PC-3 (cell line): ENCODE measurements around the gene MED12L. TPM values are rescaled to one million over a fixed set of nuclear protein-coding genes. Genes with fewer than 3 reads are reported as not detected.
A peak's percentile ranks its signal among the peaks of the same experiment; 100 is the strongest.

Source experiments
- ATAC-seq: fragments of 200-7000 bp; cut with Tn5 transposase; 2 replicates; pipeline ENCODE4 v1.9.1; 2020; ENCODE audit warnings: mild to moderate bottlenecking, moderate library complexity
- BruUV-seq: library from RNA; stranded (reverse); fragments of 400-500 nt; replicated peaks from 2 replicates; lab custom pipeline; 2021; lab: Mats Ljungman, UMichigan
- CTCF ChIA-PET: fragments of 300-600 bp; sonication (Branson Sonifier 250); formaldehyde crosslinking; loops from one replicate; lab custom pipeline; 2022; ENCODE audit warnings: antibody characterized with exemption; lab: Charles Lee
- POLR2A ChIA-PET: fragments of 300-600 bp; sonication (Branson Sonifier 250); formaldehyde crosslinking; loops from one replicate; lab custom pipeline; 2022; ENCODE audit warnings: antibody characterized with exemption; ENCODE audit not compliant: unreplicated experiment; lab: Charles Lee
- DNase-seq: peaks from one replicate; pipeline ENCODE4 v3.0.0-alpha.2; 2015
- H2AFZ ChIP-seq: fragments of 300-600 bp; sonication (generic); 2 replicates; pipeline ENCODE4 v1.6.0; 2016; ENCODE audit warnings: antibody characterized with exemption, low read length
- H3F3A ChIP-seq: fragments of 300-600 bp; sonication (generic); one replicate; pipeline ENCODE4 v1.6.0; 2017; ENCODE audit warnings: antibody characterized with exemption, low read length, control low read depth, mild to moderate bottlenecking; ENCODE audit not compliant: unreplicated experiment
- H3K27ac ChIP-seq: fragments of 300-600 bp; sonication (generic); 2 replicates; pipeline ENCODE4 v1.5.1; 2016; ENCODE audit warnings: mild to moderate bottlenecking, low read length
- H3K27me3 ChIP-seq: fragments of 300-600 bp; sonication (generic); 2 replicates; pipeline ENCODE4 v1.6.1; 2016; ENCODE audit warnings: low read length, mixed read lengths
- H3K36me3 ChIP-seq: fragments of 300-600 bp; sonication (generic); 2 replicates; pipeline ENCODE4 v1.6.1; 2016; ENCODE audit warnings: low read depth, mixed run types, low read length, mixed read lengths
- H3K4me1 ChIP-seq: fragments of 300-600 bp; sonication (generic); 2 replicates; pipeline ENCODE4 v1.5.1; 2016; ENCODE audit warnings: low read length; ENCODE audit not compliant: insufficient read depth
- H3K4me2 ChIP-seq: fragments of 300-600 bp; sonication (generic); 2 replicates; pipeline ENCODE4 v1.6.0; 2016; ENCODE audit warnings: low read length
- H3K4me3 ChIP-seq: fragments of 300-600 bp; sonication (generic); 2 replicates; pipeline ENCODE4 v1.5.1; 2016; ENCODE audit warnings: mild to moderate bottlenecking, low read length, mixed read lengths
- H3K79me2 ChIP-seq: fragments of 300-600 bp; sonication (generic); 2 replicates; pipeline ENCODE4 v1.6.1; 2017; ENCODE audit warnings: low read length, mixed read lengths
- H3K9ac ChIP-seq: fragments of 300-600 bp; sonication (generic); 2 replicates; pipeline ENCODE4 v1.6.0; 2016; ENCODE audit warnings: mild to moderate bottlenecking, low read length
- H3K9me2 ChIP-seq: fragments of 300-600 bp; sonication (generic); replicated peaks from 2 replicates; pipeline ENCODE4 v1.6.1; 2016; ENCODE audit warnings: mixed run types, low read length, mixed read lengths
- H3K9me3 ChIP-seq: fragments of 300-600 bp; sonication (generic); 2 replicates; pipeline ENCODE4 v1.6.1; 2016; ENCODE audit warnings: low read length, mixed read lengths
- H4K20me1 ChIP-seq: fragments of 300-600 bp; sonication (generic); 2 replicates; pipeline ENCODE4 v1.6.1; 2016; ENCODE audit warnings: low read length, mixed read lengths
- EZH2 ChIP-seq: fragments of 300-600 bp; sonication (generic); IDR thresholded peaks from one replicate; pipeline ENCODE4 v1.6.1; 2017; ENCODE audit warnings: antibody characterized with exemption, mild to moderate bottlenecking, low read length; ENCODE audit not compliant: unreplicated experiment
- EZH2phosphoT487 ChIP-seq: fragments of 300-600 bp; sonication (generic); IDR thresholded peaks from 2 replicates; pipeline ENCODE4 v1.6.1; 2018; ENCODE audit warnings: mild to moderate bottlenecking, antibody characterized with exemption, low read length, borderline replicate concordance
- intact Hi-C: fragments of 100-400 bp; cut with micrococcal nuclease; formaldehyde crosslinking; loops from 2 replicates; pipeline ENCODE4 v1.9.0; 2023
- total RNA-seq: library from RNA; depleted of rRNA; stranded (reverse); fragments of >200 nt; gene quantifications from 2 replicates; pipeline ENCODE4 v1.2.3, GENCODE V29; 2014
- TF ChIP-seq, protein P1 (sequence below): fragments of 300-600 bp; sonication (generic); conservative IDR thresholded peaks from 2 replicates; pipeline ENCODE4 v1.5.1; 2017; ENCODE audit warnings: antibody characterized with exemption, low read depth, mild to moderate bottlenecking, low read length

The MED12L gene
- total RNA-seq, 1 experiment from 2014 or later: 0.55 TPM

DNA sequence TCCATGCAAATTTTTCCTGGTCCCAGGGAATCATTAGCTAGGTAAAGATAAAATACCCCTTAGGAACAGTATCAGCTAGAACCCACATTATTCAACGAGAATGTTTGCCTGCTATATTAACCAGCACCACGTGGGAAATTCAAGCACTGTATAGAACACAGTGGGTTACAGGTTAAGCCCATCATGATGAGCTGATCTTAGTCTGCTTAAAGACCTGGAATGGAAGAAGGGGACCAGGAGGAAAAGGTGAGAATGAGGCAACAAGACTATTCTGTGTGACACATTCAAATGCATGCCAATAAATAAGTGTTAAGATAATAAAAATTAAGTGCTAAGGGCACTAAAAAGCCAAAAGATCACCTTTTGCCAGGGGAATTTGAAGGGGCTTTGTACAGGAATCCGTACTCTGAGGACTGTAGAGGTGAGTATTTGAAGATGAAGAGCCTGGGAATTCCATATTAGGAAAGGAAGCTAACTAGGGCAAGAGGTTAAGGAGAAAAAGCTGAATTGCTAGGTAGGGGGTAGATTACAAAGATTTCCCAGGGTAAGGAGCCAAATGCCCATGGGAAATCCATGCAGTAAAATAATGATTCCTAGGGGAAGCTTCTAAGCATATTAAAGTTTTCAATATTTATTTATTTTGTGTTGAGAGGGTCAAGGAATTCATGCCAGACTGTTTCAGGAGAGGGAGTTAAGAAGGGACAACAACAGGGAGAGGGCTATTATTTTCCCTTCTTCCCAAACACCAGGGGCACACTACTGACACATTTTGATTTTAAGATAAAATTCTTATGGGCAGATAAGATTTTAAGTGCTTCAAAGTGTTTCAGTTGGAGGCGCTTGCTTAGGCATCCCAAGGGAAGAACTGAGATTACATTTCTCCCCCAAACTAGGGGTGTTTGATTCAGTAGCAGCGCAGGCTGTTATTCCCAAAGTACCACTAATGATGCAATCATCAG, 2.3 kb upstream of the MED12L start:
- no peak for DNase-seq
- Histone ChIP-seq H3K4me2 (no peak overlapping the region), H3K9ac (no peak overlapping the region), H3K27me3 (peaks cover 63% of the 10 kb centered on the region), H3K9me3 (no peaks in the 10 kb centered on the region), H3K4me3 (no peak overlapping the region), H3F3A (no peaks in the 10 kb centered on the region), H3K4me1 (peaks cover 5% of the 10 kb centered on the region; the same call in 1 of the 2 replicates), H3K9me2 (no peaks in the 10 kb centered on the region), H3K79me2 (no peaks in the 10 kb centered on the region), H3K27ac (no peak overlapping the region), H2AFZ (no peak overlapping the region), H4K20me1 (no peaks in the 10 kb centered on the region), H3K36me3 (no peaks in the 10 kb centered on the region)
- no TSS peak for BruUV-seq
- no peak for TF ChIP-seq EZH2phosphoT487
- TF ChIP-seq, protein P1, sequence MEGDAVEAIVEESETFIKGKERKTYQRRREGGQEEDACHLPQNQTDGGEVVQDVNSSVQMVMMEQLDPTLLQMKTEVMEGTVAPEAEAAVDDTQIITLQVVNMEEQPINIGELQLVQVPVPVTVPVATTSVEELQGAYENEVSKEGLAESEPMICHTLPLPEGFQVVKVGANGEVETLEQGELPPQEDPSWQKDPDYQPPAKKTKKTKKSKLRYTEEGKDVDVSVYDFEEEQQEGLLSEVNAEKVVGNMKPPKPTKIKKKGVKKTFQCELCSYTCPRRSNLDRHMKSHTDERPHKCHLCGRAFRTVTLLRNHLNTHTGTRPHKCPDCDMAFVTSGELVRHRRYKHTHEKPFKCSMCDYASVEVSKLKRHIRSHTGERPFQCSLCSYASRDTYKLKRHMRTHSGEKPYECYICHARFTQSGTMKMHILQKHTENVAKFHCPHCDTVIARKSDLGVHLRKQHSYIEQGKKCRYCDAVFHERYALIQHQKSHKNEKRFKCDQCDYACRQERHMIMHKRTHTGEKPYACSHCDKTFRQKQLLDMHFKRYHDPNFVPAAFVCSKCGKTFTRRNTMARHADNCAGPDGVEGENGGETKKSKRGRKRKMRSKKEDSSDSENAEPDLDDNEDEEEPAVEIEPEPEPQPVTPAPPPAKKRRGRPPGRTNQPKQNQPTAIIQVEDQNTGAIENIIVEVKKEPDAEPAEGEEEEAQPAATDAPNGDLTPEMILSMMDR: no peak
- no peak for TF ChIP-seq EZH2
- intact Hi-C loops: no loop called here
- CTCF ChIA-PET: no interaction called here
- no peak for ATAC-seq
- POLR2A ChIA-PET: no interaction called here

GRCh38 chr3:151084893-151085226, 604 bp upstream of the MED12L start:
- Histone ChIP-seq H4K20me1 (no peaks in the 10 kb centered on the region), H3K4me1 (peaks cover 5% of the 10 kb centered on the region; the same call in 1 of the 2 replicates), H3F3A (no peaks in the 10 kb centered on the region), H3K9me3 (no peaks in the 10 kb centered on the region), H2AFZ (peak overlapping the region; percentile 92), H3K4me3 (peak overlapping the region; percentile 73; the same call in 1 of the 2 replicates), H3K9ac (no peak overlapping the region), H3K4me2 (peak overlapping the region; percentile 91), H3K79me2 (no peaks in the 10 kb centered on the region), H3K27me3 (peaks cover 51% of the 10 kb centered on the region), H3K27ac (no peak overlapping the region), H3K36me3 (no peaks in the 10 kb centered on the region), H3K9me2 (no peaks in the 10 kb centered on the region)
- DNase-seq: no peak
- intact Hi-C loops: no loop called here
- no peak for TF ChIP-seq EZH2
- TF ChIP-seq, protein P1: no peak
- TF ChIP-seq EZH2phosphoT487: no peak
- ChIA-PET POLR2A (interaction anchor here (0.6 kb wide), 1 partner anchor 14 kb away, joined by 3 read pairs; no protein-coding TSS in a partner anchor), CTCF (interaction anchor here (0.6 kb wide), 1 partner anchor 62 kb away, joined by 4 read pairs; no protein-coding TSS in a partner anchor)
- BruUV-seq: no TSS peak
- no peak for ATAC-seq
